ENCODE data around the gene TEX2. TPM values are rescaled to one million over a fixed set of nuclear protein-coding genes. Genes with fewer than 3 reads are reported as not detected.

Gene TEX2
- total RNA-seq, 4 donors from 2014 or later: 29.9 to 59.2 (median 39.9) TPM

DNA sequence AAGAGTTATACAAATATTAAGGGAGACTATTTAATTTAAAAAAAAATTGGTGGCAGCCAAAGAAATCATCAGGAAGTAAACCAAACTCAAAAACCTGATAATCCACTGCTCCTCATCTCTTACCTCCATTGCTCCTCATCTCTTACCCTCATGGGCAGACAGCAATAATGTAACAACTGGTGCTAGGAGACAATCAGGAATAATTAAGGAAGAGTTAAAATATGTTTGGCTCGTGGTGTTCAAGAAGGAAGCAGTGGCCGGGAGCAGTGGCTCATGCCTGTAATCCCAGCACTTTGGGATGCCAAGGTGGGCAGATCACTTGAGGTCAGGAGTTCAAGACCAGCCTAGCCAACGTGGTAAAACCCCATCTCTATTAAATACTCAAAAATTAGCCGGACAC, 151.2 kb downstream of the TEX2 start:
- H3K4me3 ChIP-seq (ENCODE audit: low read depth, poor library complexity, severe bottlenecking): no peak overlapping the region
- intact Hi-C loops (cut with DNase I; ENCODE audit: low total_unique reads): no loop called here
- TF ChIP-seq, protein P1, sequence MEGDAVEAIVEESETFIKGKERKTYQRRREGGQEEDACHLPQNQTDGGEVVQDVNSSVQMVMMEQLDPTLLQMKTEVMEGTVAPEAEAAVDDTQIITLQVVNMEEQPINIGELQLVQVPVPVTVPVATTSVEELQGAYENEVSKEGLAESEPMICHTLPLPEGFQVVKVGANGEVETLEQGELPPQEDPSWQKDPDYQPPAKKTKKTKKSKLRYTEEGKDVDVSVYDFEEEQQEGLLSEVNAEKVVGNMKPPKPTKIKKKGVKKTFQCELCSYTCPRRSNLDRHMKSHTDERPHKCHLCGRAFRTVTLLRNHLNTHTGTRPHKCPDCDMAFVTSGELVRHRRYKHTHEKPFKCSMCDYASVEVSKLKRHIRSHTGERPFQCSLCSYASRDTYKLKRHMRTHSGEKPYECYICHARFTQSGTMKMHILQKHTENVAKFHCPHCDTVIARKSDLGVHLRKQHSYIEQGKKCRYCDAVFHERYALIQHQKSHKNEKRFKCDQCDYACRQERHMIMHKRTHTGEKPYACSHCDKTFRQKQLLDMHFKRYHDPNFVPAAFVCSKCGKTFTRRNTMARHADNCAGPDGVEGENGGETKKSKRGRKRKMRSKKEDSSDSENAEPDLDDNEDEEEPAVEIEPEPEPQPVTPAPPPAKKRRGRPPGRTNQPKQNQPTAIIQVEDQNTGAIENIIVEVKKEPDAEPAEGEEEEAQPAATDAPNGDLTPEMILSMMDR (IDR thresholded peaks at IDR 0.05): no peak
- no peak for TF ChIP-seq POLR2A (IDR thresholded peaks at IDR 0.05)
- no peak for DNase-seq (ENCODE audit: low spot score in 2 of 2)
- WGBS, 2 donors: 85 to 90% methylated on average over 4 of the region's 4 CpGs

DNA sequence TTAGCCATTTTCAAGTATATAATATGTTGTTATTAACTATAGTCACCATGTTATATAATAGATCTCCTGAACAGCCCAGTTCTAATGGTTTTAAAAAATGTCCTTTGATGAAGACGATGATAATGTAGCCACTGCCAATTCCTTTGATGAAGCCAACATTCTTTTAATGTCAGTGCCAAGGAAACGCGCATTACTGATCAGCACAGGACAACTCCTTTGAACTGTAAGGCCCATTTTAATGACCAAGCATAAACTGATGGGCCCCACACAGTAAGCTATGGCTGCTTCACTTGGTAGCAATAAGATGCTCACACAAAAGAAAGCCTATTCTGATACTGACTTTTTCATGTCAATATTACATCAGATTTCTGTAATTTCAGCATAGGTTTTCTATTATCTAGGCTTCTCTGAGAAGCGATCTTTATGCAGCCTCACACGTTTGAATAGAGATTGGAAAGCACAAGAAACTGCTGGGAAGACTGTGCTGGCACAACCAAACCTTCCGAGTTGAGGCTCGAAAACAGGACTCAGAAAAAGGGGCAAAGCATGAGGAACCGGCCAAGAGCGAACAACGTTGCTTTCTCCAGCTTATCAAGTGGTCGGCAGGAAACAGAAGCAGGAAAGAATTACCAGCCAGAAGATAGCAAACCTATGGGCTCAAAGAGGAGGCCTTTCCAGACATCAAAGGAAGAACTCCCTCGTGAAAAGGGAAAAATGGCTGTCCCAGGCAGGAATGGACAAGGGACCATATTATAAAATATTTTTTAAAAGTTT, 152.5 kb downstream of the TEX2 start:
- DNase-seq (ENCODE audit: low spot score in 2 of 2): no peak
- 74% methylated on average over 12 of the region's 12 CpGs for WGBS, 2 donors
- intact Hi-C loops (cut with DNase I; ENCODE audit: low total_unique reads): no loop called here
- H3K4me3 ChIP-seq (ENCODE audit: low read depth, poor library complexity, severe bottlenecking): no peak overlapping the region
- no peak for TF ChIP-seq POLR2A (IDR thresholded peaks at IDR 0.05)
- TF ChIP-seq, protein P1 (IDR thresholded peaks at IDR 0.05): no peak

DNA sequence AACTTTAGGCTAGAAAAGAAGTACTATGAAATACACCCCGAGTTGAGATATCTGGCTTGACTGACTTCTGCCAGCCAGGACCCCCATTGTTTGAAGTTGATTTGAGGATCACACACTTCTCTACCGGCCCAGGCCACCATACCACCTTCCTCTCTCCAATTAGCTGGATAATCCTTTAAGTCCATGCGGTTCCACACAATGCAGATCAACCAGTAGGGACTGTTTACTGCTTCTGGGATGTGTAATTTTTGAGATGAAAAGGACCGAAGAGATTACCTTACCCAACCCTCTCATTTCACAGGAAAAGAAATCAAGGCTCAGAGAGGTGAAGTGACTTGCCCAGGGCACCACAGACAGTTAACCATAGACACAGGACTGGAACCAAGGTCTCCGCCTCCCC, 153.7 kb downstream of the TEX2 start:
- no peak for DNase-seq (ENCODE audit: low spot score in 2 of 2)
- 92 to 93% methylated on average over 5 of the region's 5 CpGs for WGBS, 2 donors
- intact Hi-C loops (cut with DNase I; ENCODE audit: low total_unique reads): no loop called here
- no peak overlapping the region for H3K4me3 ChIP-seq (ENCODE audit: low read depth, poor library complexity, severe bottlenecking)
- TF ChIP-seq, protein P1 (IDR thresholded peaks at IDR 0.05): no peak
- no peak for TF ChIP-seq POLR2A (IDR thresholded peaks at IDR 0.05)

DNA sequence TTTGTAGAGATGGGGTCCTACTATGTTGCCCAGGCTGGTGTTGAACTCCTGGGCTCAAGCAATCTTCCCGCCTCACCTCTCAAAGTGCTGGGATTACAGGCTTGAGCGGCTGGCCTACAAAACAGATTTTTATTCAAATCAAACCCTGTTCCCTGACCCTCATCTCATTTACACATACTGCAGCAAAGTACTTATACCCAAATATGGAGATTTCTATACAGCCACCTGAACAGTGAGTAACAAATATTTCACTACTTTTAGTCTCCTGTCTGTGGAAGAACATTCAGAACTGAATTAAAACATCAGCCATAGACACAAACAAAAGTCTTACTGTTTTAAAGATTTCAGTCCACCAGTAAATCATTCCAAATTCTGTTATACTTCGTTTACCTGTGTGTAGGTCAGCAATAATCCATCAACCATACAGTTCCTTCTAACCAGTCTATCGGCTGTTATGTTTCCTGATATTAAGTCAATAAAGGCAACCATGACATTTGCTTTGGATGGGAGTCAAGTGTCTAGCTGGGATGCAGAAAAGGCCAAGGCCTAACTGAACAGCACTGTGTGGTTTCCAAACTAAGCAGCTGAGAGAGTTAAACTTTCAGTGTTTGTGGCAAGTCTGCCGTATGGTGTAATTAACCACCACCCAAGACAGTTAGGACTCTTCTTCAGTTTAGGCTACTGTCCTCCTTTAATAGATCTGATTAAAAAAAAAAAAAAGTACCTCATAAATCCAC, 155.4 kb downstream of the TEX2 start:
- no peak for TF ChIP-seq POLR2A (IDR thresholded peaks at IDR 0.05)
- TF ChIP-seq, protein P1 (IDR thresholded peaks at IDR 0.05): no peak
- intact Hi-C loops (cut with DNase I; ENCODE audit: low total_unique reads): no loop called here

DNA sequence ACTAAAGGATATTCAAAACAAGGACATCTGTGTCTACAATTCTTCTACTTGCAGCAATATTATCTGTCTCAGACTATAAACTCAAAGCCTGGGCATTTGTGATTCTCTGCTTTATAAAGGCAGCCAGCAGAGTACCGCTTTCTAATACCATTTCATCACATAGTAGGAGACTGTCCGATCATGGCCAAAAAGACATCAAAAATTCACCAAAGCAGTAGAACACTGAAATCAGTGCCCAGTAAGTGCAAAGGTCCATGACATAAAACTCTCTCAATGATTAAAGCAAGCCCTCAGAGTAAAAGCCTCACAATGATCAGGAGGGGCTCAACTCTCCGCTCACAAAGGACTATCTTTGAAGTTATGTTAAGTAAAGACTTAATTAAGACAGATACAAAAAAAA, 156.1 kb downstream of the TEX2 start:
- no peak overlapping the region for H3K4me3 ChIP-seq (ENCODE audit: low read depth, poor library complexity, severe bottlenecking)
- DNase-seq (ENCODE audit: low spot score in 2 of 2): no peak
- 87 to 91% methylated on average over 3 of the region's 3 CpGs for WGBS, 2 donors
- intact Hi-C loops (cut with DNase I; ENCODE audit: low total_unique reads): no loop called here
- no peak for TF ChIP-seq POLR2A (IDR thresholded peaks at IDR 0.05)
- TF ChIP-seq, protein P1 (IDR thresholded peaks at IDR 0.05): no peak

More for the DNA sequence above, 155.4 kb downstream of the TEX2 start:
- 72 to 74% methylated on average over 5 of the region's 5 CpGs for WGBS, 2 donors
- no peak overlapping the region for H3K4me3 ChIP-seq (ENCODE audit: low read depth, poor library complexity, severe bottlenecking)
- no peak for DNase-seq (ENCODE audit: low spot score in 2 of 2)
